Parathyroid adenoma (tissue), 2 donors: ENCODE data around the gene NTN4.
"Not testable (repeated sequence)": the region's sequence is repeated elsewhere in the genome, so short reads cannot be mapped to it uniquely, and the experiment has no call there.

Experiments
- H2AFZ ChIP-seq: fragments of 300-600 bp; sonication (generic); one replicate; pipeline ENCODE4 v1.7.0; 2017; ENCODE audit warnings: antibody characterized with exemption, mild to moderate bottlenecking
- H3K27ac ChIP-seq: fragments of 300-600 bp; sonication (generic); one replicate; pipeline ENCODE4 v1.7.0; 2017
- H3K27me3 ChIP-seq: fragments of 300-600 bp; sonication (generic); one replicate; pipeline ENCODE4 v1.7.0; 2017; ENCODE audit warnings: low read length; ENCODE audit not compliant: control insufficient read depth, insufficient read depth
- H3K36me3 ChIP-seq: fragments of 300-600 bp; sonication (generic); one replicate; pipeline ENCODE4 v1.7.0; 2017; ENCODE audit warnings: low read length; ENCODE audit not compliant: control insufficient read depth, insufficient read depth
- H3K4me1 ChIP-seq: fragments of 300-600 bp; sonication (generic); one replicate; pipeline ENCODE4 v1.7.0; 2017; ENCODE audit warnings: control low read depth
- H3K4me2 ChIP-seq: fragments of 300-600 bp; sonication (generic); one replicate; pipeline ENCODE4 v1.7.0; 2017; ENCODE audit warnings: low read length
- H3K4me3 ChIP-seq: fragments of 300-600 bp; sonication (generic); one replicate; pipeline ENCODE4 v1.7.0; 2017; ENCODE audit warnings: low read depth, low read length
- H3K79me2 ChIP-seq: fragments of 300-600 bp; sonication (generic); one replicate; pipeline ENCODE4 v1.7.0; 2017; ENCODE audit warnings: control low read depth
- H3K9ac ChIP-seq: fragments of 300-600 bp; sonication (generic); one replicate; pipeline ENCODE4 v1.7.0; 2017; ENCODE audit warnings: mild to moderate bottlenecking
- H3K9me3 ChIP-seq: fragments of 300-600 bp; sonication (generic); one replicate; pipeline ENCODE4 v1.7.0; 2017; ENCODE audit warnings: low read length; ENCODE audit not compliant: control insufficient read depth
- CTCF ChIP-seq: fragments of 300-600 bp; sonication (generic); IDR thresholded peaks from one replicate; pipeline ENCODE4 v1.7.0; 2017; ENCODE audit warnings: antibody characterized with exemption, mild to moderate bottlenecking
- donor health status: primary hyperparathyroidism.

Gene NTN4

GRCh38 chr12:95622879-95623278 is 167.7 kb downstream of the NTN4 start:
- H3K27ac ChIP-seq: no peak overlapping the region

DNA sequence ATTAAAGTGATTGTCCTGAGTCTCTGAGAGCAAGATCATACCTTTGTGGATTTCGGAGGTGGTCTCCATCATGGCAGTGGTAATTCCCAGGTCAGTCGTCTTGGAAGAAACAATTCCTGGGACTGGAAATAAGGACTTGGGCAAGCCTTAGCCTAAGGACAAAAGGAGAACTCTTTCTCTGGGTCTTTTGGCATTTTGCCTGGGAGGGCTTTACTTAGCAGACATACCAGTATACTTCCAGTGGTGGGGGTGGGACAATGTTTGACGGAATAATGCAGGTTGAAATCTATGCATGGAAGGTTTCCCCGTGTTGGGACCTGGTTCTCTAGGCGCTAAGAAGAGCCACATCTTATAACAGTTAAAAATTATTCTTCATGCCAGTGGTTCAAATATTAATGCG is 168.8 kb downstream of the NTN4 start:
- Histone ChIP-seq H2AFZ (no peak overlapping the region), H3K27me3 (no peaks in the 10 kb centered on the region), H3K9me3 (no peaks in the 10 kb centered on the region), H3K79me2 (no peaks in the 10 kb centered on the region), H3K9ac (no peak overlapping the region), H3K4me2 (no peak overlapping the region), H3K36me3 (no peaks in the 10 kb centered on the region), H3K4me1 (no peaks in the 10 kb centered on the region), H3K4me3 (no peak overlapping the region), H3K27ac (no peak overlapping the region)
- TF ChIP-seq CTCF: no peak

More at GRCh38 chr12:95622879-95623278, 167.7 kb downstream of the NTN4 start:
- Histone ChIP-seq H3K27me3 (no peaks in the 10 kb centered on the region), H3K79me2 (no peaks in the 10 kb centered on the region), H2AFZ (peak overlapping the region; percentile 17), H3K4me1 (no peaks in the 10 kb centered on the region), H3K4me3 (no peak overlapping the region), H3K9me3 (no peaks in the 10 kb centered on the region), H3K4me2 (no peak overlapping the region), H3K9ac (no peak overlapping the region), H3K36me3 (no peaks in the 10 kb centered on the region)
- TF ChIP-seq CTCF: no peak

GRCh38 chr12:95620171-95620570 is 170.4 kb downstream of the NTN4 start:
- Histone ChIP-seq H3K9ac (no peak overlapping the region), H3K27ac (no peak overlapping the region), H2AFZ (no peak overlapping the region), H3K9me3 (no peaks in the 10 kb centered on the region), H3K4me3 (no peak overlapping the region), H3K79me2 (no peaks in the 10 kb centered on the region), H3K4me1 (no peaks in the 10 kb centered on the region), H3K27me3 (no peaks in the 10 kb centered on the region), H3K4me2 (no peak overlapping the region), H3K36me3 (no peaks in the 10 kb centered on the region)
- no peak for TF ChIP-seq CTCF

DNA sequence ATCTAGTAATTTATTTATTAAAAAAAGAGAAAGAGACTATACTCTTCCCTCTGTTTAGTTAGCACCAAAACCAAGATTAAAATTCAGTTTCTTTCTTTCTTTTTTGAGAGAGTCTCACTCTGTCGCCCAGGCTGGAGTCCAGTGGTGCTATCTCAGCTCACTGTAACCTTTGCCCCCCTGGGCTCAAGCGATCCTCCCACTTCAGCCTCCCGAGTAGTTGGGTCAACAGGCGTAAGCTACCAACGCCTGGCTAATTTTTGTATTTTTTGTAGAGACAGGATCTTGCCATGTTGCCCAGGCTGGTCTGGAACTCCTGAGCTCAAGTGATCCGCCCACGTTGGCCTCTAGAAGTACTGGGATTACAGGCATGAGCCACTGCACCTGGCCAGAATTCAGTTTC is 174.1 kb downstream of the NTN4 start:
- not testable (repeated sequence) for H3K4me2 ChIP-seq, H3K27me3 ChIP-seq, H3K79me2 ChIP-seq, H3K9me3 ChIP-seq, H3K4me1 ChIP-seq, H2AFZ ChIP-seq, H3K27ac ChIP-seq, H3K4me3 ChIP-seq, H3K36me3 ChIP-seq, H3K9ac ChIP-seq

DNA sequence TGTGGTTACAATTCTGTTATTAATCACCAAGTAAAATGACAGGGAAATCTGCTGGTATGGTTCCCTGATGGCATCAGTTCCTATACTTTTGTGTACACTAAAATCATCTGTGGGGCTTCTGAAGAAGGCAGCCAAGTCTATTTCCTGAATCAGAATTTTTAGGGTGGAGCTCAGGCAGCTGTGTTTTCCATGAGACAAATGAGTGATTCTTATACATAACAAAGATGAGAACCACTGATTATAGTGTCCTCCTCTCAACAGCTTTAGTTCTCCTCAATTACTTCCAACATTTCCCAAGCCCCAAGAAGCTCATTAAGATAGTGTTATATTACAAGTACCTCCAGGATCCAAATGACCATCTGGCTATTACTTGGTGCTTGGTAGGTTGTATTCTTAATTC is 174.8 kb downstream of the NTN4 start:
- no peaks in the 10 kb centered on the region for H3K36me3 ChIP-seq
- H3K4me1 ChIP-seq: no peaks in the 10 kb centered on the region
- H3K9me3 ChIP-seq: no peaks in the 10 kb centered on the region
- no peak overlapping the region for H3K4me2 ChIP-seq
- H3K4me3 ChIP-seq: no peak overlapping the region
- no peak overlapping the region for H3K27ac ChIP-seq
- no peaks in the 10 kb centered on the region for H3K79me2 ChIP-seq
- TF ChIP-seq CTCF: no peak
- no peak overlapping the region for H3K9ac ChIP-seq
- H3K27me3 ChIP-seq: no peaks in the 10 kb centered on the region
- H2AFZ ChIP-seq: no peak overlapping the region
